H4 (cell line): ENCODE data around the gene NEK7. TPM values are rescaled to one million over a fixed set of nuclear protein-coding genes. Genes with fewer than 3 reads are reported as not detected.

Experiments
- DNase-seq: peaks from one replicate; pipeline ENCODE4 v3.0.0-alpha.2; 2015; ENCODE audit warnings: low spot score
- total RNA-seq: library from RNA; depleted of rRNA; stranded (reverse); fragments of >200 nt; shearing (Covaris generic); gene quantifications from 2 replicates; pipeline ENCODE4 v1.2.3, GENCODE V29; 2014; rRNA removed

The NEK7 gene
- total RNA-seq, 1 experiment from 2014 or later = 36.0 TPM

DNA sequence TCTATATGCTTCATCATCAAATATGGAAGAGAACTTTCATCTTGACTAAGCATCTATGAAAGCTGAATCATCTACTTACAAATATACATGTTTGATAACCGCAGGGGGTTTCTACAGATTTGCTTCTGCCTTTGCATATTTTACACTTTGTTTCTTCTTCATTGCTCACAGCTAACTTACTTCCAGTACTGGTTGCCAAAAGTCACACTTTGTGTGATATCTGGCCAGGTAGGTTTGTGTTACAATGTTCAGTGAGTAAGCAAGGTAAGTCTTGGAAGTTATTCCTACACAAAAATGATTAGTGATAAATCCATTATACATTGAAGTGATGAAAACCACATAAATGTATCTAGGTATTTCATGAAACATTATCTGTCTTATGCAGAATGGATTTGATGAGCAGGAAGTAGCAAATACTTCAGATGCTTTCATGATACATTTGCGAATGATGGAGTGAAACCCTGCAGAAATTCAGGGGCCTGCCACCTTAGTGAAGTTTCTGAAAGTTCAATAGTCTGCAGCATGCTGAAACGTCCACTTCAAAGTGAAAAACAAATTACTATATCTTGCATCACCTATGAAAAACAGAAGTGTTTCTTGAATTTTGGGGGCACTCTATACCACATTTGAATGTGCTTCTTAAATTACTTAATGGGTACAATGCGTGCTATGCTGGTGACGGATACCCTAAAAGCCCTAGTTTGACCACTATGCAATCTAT, 196.3 kb downstream of the NEK7 start:
- no peak for DNase-seq

DNA sequence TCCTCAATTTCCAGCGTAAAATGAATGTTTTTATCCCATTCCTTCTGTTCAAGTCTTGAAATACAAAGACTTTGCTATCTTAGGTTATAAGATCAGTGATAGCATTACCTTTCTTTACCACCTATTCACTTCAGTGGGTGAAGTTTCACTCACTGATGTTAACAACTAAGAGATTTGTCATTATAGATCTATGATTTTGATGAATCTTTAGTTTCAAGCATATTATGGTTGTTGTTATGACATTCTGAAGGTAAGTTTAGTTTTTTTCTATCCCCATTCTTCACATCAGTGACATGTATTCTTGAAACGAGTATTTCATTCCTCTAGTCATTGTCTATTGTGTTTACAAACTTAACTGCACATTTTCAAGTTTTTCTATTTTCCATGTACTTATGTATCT, 201.1 kb downstream of the NEK7 start:
- DNase-seq = no peak

DNA sequence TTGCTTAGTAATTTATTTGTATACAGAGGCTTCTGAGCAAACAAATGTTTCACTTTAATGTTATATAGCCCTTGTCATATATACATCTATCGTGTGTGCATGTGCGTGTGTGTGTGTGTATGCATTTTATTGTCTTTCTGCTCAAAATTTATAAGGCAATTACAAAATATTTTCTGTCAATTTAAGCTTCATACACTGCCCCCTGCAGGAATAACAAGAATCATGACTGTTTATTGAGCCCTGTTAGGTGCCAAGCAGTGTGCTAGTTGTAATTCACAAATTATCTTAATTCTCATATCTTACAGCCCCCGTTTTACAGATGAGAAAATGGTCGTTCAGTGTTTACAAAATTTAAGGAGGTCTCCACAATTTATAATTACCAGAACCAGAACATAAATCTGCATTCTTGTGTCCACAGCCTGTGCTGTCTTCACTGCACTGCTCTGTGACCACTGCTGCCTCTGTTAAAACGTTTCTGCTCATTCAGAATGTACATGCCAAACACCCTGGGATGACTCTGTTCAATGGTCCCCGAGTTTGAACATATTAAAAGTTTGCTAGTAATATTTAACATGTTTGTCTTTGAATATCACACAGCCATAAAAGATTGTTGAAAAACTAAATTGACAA, 202.3 kb downstream of the NEK7 start:
- DNase-seq = no peak

DNA sequence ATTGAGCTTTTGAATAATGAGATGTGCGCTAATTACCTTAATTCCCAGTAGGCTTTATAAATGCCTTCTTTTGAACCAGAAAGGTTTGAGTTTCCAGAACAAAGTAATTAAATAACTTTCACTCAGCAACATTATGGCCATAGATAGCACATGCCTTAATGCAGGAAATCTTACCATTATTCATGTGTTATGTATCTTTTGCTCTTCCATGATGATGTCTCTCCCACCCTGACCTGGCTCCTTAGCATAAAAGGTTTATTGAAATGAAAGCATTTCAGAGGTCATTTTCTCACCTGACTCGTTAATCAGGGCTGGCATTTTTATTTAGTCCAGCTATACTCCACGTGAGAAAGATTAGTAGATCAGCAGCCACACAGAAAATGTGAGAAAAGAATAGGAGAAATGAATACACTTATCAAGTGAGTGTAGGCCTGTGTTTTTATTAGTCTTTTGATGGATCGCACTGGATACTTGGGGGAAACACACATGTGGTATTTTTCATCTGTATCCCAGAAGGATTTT, 203.5 kb downstream of the NEK7 start:
- DNase-seq = no peak

DNA sequence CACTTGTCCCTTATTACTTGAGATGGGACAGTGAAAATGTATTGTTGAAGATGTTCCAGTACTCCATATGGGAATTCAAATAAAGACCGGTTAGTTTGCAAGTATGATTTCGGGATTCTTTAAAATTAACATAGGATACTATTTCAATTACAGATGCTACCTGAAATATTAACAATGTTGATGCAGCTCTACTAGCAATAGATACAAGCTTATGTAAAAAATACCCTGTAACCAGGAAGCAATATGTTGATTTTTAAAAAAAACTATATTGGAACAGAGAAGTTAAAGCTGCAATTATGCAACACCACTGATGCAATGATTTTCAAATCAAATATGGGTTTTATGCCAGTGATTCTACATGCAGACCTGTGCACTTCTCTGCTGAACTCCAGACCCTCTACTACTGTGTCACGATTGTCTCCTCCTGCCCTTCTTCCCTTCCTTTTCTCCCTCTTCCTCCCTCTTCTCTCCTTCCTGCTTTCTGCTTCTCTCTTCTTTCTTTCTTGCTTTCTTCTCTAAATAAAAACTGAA, 204.5 kb downstream of the NEK7 start:
- no peak for DNase-seq

DNA sequence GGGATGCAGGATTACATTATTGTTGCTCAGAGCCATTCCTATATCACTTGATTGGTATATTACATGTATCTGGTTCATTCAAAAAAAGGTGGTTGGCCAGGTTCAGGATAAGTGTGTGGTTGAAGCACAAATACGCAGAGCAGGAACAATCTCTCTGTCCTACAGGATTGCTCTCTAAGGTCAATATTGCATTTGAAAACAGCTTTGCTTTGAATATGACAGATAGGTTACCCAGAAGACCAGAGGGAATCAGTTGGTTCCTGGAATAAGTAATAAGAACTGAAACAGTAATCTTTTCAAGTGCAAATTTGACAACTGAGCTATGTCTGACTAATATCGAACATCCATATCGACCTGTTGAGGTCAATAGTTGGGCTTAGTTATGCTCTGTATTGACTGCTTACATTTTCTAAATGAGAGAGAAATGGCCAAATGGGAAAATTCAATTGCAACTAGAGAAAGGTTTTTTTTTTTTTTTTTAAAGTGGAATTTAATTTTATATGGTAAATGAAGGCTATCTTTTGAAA, 206.9 kb downstream of the NEK7 start:
- DNase-seq = no peak

DNA sequence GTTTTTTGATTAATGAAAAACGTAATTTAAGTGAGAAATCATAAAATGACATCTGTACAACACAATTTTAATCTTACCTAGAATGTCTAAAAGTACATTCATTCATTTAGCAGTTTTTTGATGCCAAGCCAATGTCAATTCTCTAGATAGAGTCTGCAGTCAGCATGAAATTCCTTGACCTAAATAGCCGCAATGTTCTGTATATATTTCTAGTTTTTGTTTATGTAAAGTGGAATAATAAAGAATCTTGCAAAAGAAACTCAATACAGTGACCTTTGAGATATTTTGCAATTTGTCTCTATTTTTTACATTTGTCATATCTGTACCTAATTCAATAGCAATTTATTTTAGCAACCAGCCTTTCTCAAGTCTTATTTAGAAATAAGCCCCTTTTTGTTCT, 207.7 kb downstream of the NEK7 start:
- no peak for DNase-seq

DNA sequence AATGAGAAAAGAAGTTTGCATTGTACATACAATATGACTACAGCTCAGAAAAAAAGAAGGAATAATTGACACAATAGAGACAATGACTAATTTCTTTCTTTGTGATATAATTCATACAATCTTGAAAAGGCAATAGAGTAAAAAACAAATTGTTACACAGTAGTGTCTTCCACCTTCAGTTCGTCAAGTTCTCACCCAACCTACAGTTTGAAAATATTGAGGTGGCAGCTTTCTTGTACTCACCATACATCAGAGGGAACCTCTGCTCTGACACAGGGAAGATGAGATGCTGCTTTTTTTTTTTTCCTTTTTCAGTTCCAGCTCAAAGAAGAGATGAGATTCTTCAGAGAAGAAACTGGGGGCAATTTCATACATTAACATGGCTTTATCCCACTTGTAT, 210.5 kb downstream of the NEK7 start:
- no peak for DNase-seq

DNA sequence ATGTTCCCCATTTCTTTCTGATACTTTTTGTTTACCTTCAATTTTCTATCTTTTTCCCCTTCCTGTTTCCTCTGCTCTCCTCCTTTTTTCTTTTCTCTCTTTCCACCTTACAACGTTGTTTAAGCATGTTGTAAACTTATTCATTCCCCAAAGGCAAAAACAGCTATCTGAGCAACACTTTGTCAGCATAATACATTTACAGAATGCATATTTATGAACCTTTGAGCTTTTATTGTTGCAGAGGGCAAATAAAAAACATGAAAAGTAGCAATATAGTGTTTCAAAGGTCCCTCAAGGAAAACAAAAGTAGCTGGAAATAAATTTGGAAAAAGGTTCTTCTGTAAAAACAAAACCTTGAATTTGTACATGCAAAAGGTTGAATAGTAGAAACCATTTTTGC, 214.2 kb downstream of the NEK7 start:
- no peak for DNase-seq

Other genes starting within 250 kb of the NEK7 start
- gene LHX9, start 239.6 kb upstream of the NEK7 start, total RNA-seq = 0.39 and 1.0 TPM in 2 replicates